Pulmonary artery endothelial cell (primary cell): ENCODE measurements around the gene TFCP2L1. TPM values are rescaled to one million over a fixed set of nuclear protein-coding genes. Genes with fewer than 3 reads are reported as not detected.
"Not testable (repeated sequence)": the region's sequence is repeated elsewhere in the genome, so short reads cannot be mapped to it uniquely, and the experiment has no call there.

ENCODE experiments used
- DNase-seq: peaks from one replicate; pipeline ENCODE4 v3.0.0-alpha.2; 2011; ENCODE audit warnings: low read depth, low spot score
- total RNA-seq: library from RNA; depleted of rRNA; stranded (reverse); fragments of >200 nt; gene quantifications from 2 replicates; pipeline ENCODE4 v1.2.3, GENCODE V29; 2014

TFCP2L1 gene
- total RNA-seq, 1 donor from 2014 or later: not detected

DNA sequence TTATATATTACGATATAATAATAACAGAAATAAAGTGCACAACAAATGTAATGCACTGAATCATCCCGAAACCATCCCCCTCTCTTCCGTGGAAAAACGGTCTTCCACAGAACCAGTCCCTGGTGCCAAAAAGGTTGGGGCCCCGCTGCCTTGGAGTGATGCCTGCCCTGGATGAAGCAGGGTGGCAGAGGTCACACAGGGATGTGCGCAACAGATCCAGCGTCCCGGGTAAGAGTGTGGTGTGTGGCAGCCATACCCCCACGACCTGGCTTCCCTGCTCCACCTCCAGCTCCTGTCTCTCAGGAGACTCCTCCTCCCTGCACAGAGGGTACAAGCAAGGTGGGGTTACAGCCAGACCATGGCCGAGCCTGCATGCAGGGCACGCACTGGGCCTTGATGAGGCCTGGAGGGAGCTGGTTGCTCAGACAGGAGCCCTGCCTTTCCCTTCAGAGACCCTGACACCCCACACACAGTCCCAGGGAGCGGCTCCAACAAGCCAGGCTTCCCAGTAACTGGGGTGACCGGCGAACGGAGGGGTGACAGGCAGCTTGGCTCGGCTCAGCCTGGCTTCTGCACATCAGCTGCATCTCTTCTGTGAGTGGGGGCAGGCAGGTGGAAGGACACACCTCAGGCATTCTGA, 41.1 kb downstream of the TFCP2L1 start:
- DNase-seq: no peak

DNA sequence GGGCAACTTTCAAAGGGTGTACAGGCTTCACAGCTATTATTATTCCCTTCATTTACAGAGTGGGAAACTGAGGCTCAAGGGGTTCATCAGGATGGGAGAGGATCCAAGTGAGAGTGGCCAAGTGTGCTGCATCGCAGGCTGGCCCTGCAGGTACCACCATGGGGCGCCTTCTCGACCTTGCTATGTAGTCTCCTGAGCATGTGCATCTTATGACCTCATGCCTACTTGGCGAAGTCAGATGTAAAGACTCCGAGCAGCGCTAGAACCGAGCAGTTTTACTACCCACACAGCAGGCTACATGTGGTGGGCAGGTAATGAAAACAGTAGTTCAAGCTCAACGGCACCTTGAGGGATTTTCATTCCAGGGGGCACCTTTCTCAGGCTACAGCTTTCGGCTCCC, 42.0 kb downstream of the TFCP2L1 start:
- no peak for DNase-seq

DNA sequence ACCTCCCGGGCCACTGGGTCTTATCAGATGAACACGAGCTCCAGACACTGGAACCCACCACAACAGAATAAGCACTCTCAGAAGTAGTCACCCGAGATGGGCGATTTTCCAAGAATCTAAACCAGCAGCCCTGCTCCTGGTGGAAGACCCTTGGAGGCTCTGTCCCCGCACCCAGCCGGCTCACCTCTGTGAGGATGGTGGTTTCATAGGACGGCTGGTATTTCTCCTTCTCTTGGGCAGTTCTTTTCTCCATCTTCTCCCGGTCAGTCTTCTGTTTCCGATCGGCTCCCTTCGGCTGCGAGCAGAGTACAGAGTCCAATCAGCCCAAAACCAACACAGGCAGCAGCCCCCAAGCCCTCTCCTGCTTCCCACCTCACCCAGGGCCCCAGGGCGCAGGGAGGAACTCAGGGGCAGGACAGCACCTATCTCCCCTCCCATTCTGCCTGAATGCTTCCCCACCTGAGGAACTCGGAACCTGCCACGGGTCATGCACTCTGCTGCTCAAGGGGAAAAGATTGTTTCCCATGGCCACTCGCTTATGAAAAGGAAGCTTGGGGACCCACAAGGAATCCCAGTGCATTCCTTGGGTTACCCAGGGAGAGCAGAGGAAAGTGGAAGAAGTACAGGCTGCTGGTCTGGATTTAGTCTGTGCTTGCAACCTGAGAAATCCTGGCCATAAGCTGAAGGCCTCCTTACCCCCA, 42.7 kb downstream of the TFCP2L1 start:
- DNase-seq: no peak

DNA sequence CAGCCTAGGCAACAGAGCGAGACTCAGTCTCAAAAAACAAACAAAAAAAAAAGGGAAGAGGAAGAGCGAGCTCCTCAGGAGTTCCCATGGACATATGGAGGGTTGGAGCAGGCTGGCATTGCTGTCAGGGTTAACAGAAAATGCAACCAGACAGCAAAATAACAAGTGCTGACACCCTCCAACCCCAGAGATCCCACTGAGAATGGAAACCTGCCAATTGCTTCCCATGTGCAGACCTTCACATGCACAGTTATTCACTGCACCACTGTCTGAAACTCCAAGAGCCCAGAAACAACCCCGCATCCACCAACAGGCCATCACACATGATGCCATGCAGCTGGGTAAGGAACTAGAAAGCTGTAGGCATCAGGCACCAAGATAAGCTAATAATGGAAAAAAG, 43.5 kb downstream of the TFCP2L1 start:
- no peak for DNase-seq

DNA sequence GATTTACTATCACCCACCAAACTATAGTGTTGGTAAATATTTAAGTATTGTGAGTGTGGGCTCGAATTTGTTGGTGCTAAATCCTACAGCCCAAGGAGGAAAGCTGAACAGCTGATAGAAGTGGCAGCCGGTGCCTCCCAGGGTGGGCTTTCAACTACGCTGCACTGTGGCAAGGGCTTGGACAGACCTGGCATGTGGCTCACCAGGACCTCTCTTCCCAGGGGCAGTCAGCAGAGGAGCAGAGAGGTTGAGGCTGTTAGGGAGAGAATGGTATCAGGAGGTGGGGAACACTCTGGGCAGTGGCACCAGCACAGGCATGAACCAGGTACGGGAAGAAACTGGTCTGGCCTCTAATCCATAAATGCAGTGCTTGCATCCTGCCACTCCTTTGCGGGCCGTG, 44.6 kb downstream of the TFCP2L1 start:
- no peak for DNase-seq

DNA sequence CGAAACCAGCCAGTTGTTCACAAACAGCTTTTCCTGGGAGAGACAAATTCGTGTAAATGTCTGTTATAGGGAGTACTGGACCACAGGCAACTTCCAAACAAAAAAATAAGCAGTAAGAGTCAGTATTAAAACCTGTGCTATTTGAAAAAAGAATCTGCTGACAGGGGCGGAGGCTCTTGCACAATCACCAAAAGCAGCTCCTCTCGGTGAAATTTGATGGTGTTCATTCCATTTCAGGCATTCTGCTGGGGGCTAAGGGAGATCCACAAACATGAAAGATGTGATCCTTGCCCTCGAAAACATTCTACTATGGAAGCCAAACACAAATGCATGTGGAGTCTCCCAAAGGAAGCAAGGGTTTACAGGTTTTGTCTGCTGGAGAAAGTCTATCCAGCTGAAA, 45.0 kb downstream of the TFCP2L1 start:
- DNase-seq: no peak

DNA sequence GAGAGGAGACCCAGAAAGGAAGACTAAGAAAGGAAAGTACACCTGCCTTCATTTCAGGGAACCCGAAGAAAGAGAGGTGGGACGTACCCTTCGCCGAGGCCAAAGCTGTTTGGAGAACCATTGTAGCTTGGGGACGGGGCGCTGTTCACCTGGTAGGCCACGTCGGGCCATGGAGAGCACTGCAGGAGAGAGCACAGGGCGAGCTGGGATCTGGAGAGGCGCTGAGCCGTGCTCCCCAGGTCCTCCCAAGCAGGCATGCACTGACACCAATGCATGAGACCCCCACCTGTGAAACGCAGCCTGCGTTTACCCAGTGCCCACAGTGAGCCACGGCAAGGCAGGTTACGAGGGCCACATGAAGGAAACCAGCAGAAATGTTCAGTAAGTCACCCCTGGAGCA, 45.5 kb downstream of the TFCP2L1 start:
- DNase-seq: no peak

DNA sequence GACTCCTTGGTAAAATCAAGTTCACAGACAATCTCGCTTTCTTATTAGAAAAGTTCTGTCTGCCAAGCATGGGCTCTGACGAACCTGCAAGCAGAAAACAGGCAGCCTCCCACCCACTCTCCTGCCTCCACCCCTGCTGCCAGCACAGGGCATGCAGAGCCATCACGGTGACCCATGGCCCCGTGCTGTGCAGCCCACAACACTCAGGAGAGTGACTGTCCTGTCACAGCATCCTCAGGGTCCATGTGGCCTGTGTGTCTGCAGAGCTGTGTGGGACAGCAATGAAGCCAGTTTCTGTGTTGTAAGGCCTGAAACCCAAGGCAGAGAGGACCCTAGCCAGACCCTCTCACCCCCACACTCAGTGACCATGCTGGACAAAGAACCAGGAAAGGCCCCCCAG, 46.2 kb downstream of the TFCP2L1 start:
- DNase-seq: no peak

DNA sequence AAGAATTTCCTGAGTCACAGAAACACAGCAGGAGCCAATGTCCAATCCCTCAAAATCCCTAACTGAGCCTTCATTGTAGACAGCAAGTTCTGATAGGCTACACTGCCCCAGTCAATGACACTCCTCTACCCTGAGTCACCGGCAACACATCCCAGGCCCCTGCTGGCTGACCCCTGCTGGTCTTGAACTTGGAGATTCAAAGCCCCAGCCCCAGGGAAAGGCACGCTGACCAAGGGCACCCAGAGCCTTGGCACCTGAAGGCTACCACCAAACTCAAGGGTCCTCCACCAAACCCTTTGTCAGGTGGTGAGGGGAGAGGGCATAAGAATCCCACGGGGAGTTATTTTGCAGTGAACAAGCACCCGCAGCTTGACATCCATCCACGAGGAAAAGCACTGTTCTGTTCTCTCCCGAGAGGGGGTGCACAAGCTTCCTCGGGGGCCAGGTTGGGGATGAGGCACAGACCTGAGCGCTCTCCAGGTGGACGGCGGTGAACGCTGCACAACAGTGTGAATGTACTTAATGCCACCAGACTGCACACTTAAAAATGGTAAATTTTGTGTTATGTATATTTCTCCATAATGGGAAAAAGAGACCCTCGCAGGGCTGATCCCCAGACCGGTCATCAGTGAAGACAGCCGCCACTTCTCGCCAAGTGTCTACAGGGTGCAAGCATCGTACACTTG, 46.9 kb downstream of the TFCP2L1 start:
- no peak for DNase-seq

DNA sequence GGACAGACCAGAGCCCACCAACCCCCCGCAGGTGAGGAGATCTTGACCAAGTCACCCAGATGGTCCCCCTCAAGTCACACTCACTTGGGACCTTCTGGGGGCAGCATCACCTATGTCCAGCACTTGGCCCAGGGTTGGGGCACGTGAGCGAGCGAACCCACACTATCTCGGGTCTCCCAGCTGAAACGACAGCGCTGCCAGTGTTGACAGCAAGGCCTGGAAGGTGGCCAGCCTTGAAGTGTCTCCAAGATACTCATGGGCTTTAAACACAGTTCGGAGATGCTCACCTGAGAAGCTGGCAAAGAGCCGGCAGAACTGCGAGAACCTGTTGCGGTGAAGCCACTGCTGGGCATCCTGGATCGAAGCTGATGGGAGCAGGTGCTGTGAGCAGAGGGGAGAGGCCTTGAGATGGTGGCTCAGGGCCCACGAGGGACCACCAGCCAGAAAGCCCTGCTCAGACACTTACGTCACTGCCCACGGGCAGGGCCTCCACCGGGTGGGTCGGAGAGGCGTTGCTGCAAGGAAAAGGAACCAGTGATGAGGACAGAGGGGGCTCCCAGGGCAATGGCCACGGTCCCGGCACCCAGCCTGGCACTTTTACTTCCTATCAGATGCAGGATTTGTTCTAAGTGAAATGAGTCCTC, 47.5 kb downstream of the TFCP2L1 start:
- no peak for DNase-seq

DNA sequence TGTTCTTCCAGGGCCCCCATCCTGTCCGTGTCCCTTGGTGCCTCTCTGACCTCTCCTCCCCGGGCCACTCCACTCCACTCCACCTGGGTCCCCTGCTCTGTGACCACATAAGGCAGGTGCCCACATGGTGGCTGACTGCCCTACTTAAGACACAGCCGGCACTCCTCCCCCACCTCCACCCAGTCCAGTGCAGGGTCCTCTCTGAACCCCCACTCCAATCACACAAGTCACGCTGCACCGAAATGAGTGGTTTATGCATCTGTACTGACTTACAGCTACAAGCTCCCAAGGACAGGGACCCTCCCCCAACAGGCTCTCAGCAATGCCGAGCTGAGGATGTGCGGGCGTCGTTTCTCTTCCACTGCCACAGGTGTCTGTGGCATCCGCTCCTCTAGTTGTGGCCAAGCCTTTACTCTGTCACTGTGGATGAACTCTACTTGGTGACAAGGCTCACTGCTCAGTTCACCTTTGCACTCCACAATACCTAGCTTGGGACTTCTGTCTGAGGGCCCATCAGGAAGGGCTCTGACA, 48.3 kb downstream of the TFCP2L1 start:
- no peak for DNase-seq

DNA sequence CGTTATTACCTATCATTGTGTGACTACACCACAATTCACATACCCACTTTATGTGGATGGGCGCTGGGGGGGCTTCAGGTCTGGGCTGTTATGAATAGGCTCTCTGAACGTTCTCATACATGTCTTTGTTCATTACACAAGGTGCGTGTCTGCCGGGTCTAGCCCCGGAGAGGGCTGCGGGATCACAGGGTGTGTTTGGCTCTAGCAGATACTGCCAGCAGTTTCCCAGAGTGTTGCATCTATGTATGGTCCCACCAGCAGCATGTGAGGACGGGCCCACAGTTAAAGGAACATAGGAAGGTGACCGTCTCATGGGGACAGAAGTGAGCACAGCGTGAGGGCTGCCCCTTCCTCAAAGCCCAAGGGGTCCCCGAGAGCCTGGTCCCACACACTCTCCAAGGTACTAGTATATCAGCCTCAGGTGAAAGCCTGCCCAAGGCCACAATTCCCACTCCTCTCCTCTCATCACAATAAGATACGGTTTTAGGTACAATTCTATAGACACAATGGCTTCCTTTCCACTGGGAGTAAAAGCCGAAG, 48.8 kb downstream of the TFCP2L1 start:
- no peak for DNase-seq

DNA sequence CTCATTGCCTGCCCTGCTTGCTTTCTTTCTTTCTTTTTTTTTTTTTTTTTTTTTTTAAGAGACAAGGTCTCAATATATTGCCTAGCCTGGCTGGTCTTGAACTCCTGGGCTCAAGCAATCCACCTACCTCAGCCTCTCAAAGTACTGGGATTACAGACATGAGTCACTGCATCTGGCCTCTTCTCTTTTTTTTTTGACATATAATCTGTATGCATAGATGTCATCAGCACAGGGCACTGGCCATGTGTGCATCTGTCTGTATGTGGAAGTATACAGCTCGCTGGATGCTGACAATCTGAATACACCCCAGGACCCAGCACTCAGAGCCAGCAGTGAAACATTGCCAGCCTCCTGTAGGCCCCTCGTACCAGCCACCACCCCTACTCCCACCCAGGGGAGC, 49.5 kb downstream of the TFCP2L1 start:
- DNase-seq: no peak

DNA sequence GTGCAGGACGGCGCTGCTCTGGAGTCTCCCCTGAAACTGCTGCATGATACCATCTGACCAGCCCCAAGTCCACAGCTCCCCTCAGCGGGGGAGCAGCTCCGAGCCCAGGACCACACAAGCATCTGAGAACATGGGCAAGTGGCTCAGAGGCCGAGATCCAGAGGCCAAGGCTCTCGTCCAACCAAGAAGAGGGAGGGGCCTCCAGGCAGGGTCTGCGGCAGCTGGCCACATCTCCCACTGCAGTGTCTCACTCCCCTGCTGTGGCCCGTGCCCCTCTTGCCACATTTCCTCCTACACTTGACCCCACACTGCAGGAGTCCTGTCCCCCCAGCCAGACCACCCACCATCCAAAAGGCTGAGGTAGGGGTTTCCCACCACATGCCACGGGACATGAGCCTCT, 50.2 kb downstream of the TFCP2L1 start:
- DNase-seq: no peak

DNA sequence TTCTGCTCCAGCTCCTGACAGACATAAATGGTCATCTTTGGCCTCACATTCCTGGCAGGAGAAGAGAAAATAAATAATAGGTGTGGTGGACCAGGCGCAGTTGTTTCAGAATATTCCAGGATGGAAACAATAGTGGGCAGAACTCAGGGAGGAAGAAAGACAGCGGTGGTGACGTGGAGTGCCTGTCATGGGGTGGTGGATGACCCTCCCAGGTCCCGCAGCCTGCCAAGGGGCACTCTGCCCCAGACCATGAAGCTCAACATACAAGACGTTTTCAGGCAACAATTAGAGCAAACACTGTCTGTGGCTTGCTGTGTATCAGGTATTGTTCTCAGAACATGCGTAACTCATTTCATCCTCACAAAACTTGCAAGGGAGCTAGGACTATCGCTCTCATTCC, 50.9 kb downstream of the TFCP2L1 start:
- no peak for DNase-seq

DNA sequence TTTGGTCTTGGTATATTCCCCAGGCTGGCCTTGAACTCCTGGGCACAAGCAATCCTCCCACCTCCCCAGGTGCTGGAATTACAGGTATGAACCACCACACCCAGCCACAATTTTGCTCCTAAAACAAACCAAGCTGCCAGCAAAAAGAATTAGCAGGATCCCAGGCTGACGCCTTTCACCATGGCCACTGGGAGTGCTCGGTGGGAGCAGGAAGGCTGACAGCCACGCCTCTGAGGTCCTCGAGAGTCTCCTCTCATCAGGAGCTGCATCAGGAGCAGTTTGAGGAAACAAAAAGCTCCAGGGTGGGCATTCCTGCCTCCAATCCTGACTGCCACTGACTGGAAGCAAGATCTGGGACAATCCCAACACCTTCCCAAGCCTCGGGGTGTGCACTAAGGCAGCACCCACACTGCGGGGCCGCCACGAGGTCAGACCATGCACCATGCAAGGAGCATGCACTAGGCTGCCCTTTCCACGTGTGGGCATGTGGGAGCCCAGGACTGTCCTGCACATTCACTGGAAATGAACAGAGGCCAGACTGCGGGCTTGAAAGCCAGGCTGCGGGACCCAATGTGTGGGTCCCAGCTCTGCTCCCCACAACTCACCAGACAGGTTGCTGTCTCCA, 51.4 kb downstream of the TFCP2L1 start:
- DNase-seq: no peak

DNA sequence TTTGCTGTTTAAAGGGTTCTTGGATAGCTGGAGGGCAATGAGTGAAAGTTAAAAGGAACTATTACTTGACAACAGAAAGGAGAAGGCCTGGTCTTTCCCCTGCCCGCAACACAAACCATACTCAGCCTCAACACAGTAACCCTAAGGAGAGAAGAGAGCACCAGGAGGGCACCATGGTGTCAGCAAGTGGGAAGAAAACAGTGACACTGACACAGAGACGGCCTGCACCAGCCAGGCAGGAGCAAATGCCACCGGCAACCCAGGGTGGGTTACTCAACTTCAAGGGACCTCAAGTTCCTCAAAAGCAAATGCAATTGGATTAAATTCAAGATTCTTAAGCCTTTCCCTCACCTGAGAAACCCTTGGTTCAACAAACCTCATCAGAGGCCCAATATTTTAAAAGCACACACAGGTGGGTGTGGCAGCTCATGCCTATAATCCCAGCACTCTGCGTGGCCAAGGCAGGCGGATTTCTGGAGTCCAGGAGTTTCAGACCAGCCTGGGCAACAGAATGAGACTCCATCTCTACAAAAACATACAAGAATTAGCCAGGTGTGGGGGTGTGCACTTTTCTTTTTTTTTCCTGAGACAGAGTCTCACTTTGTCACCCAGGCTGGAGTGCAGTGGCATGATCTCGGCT, 52.3 kb downstream of the TFCP2L1 start:
- DNase-seq: no peak

DNA sequence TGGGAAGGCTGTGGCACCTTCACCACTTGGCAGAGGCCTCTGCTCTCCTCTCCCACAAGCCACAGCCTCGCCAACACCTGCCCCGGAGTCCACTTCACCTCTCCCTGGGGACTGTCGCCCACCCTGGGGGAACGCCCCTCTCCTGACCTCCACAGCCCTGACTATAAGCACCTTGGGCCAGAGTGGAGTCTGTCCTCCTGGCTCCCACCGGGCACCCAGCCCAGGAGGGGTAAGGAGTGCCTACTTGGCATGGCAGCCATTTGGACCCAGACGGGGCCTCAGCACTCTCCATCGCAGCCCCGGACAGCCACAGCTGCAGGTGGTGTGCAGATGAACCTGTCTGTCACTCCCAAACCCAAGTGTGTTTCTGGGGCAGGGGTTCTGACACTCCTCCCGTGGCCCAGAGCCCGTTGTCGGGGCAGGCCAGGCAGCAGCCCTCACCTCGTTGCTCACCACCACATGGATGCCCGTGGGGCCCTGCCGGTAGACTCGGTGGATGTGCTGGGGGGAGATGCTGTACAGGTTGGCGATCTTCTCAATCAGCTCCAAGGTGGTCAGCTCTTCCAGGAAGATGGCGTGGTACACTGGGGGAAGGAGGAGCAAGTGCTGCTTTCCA, 53.5 kb downstream of the TFCP2L1 start:
- DNase-seq: no peak

DNA sequence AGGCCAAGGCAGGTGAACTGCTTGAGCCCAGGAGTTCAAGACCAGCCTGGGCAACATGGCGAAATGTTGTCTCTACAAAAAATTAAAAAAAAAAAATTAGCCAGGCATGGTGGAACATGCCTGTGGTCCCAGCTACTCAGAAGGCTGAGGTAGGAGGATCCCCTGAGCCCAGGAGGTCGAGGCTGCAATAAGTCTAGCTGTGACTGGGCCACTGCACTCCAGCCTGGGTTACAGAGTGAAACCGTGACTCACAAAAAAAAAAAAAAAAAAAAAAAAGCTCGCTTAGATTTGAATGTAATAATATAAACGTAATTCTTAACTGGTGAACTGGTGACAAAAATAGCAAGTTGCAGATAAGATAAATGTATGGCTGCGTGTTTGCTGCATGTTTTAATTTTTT, 56.5 kb downstream of the TFCP2L1 start:
- DNase-seq: no peak

DNA sequence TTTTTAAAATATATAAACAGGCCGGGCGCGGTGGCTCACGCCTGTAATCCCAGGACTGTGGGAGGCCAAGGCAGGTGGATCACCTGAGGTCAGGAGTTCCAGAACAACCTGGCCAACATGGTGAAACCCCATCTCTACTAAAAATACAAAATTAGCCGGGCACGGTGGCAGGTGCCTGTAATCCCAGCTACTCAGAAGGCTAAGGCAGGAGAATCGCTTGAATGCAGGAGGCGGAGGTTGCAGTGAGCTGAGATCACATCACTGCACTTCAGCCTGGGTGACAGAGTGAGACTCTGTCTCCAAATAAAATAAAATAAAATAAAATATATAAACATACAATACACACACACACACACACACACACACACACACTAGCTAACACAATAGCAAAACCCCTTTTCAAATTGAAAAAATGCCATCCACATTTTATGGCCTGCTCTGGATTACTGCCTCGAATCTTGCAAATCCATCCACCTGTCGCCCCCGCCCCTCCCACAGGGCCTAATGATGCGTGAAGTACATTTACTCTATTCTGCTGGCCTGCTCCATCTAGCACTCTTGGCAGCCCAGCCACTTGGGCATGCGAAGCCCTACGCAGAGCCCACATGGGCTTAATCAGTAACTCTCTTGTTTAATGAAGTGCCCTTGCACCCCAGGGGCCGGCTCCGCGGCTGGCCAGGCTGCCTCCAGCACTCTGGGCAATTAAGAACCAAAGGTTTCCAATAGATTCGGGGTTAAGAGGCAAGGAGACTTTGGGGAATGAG, 57.4 kb downstream of the TFCP2L1 start:
- DNase-seq: not testable (repeated sequence)
